ELF-1 (cell line): ENCODE measurements around the gene DHX57.

Experiments
- DNase-seq: peaks from one replicate; pipeline ENCODE4 v3.0.0-alpha.2; 2016; ENCODE audit warnings: low read depth, low spot score

Gene DHX57, protein sequence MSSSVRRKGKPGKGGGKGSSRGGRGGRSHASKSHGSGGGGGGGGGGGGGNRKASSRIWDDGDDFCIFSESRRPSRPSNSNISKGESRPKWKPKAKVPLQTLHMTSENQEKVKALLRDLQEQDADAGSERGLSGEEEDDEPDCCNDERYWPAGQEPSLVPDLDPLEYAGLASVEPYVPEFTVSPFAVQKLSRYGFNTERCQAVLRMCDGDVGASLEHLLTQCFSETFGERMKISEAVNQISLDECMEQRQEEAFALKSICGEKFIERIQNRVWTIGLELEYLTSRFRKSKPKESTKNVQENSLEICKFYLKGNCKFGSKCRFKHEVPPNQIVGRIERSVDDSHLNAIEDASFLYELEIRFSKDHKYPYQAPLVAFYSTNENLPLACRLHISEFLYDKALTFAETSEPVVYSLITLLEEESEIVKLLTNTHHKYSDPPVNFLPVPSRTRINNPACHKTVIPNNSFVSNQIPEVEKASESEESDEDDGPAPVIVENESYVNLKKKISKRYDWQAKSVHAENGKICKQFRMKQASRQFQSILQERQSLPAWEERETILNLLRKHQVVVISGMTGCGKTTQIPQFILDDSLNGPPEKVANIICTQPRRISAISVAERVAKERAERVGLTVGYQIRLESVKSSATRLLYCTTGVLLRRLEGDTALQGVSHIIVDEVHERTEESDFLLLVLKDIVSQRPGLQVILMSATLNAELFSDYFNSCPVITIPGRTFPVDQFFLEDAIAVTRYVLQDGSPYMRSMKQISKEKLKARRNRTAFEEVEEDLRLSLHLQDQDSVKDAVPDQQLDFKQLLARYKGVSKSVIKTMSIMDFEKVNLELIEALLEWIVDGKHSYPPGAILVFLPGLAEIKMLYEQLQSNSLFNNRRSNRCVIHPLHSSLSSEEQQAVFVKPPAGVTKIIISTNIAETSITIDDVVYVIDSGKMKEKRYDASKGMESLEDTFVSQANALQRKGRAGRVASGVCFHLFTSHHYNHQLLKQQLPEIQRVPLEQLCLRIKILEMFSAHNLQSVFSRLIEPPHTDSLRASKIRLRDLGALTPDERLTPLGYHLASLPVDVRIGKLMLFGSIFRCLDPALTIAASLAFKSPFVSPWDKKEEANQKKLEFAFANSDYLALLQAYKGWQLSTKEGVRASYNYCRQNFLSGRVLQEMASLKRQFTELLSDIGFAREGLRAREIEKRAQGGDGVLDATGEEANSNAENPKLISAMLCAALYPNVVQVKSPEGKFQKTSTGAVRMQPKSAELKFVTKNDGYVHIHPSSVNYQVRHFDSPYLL (N-terminal part only)

DNA sequence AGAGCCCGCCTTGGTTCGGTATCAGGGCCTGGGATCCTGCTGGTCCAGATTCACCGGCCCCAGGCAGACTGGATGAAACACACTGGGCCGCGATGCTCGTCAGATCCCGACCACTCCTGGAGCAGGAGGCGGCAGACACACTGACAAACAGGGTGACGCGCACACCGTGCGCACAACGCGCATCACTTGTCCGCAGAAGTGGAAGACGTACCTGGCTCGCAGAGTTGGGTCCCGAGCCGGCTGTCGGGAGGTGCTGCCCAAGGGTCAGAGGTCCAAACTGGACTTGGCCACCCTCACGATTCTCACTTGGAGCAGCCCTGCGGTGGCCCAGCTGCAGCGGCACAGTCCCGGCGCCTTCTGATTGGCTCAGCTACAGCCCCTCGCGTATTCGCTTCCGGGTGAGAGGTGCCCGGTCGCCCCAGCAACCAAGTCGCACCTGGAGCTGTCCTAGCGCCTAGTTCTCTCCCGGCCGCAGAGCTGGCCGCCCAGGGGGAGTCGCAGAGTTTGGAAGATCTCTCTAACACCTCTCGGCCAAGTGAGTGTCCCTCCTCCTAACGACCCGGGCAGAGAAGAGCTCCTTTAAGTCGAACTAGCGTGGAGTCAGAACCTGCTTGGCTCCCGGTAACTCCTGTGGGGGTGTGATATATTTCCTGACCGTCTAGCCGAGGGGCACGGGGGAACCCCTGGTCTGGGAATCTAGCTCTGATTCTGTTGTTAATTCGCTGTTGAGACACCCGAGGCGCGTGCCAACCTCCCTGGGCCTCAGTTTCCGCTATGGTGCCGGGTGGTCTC lies at the start of gene DHX57, which contains the start of gene MORN2:
Gene DHX57, minus strand, starts transcription at position 359 of the 792 bp plus-strand sequence. CDS start 7,529 bp downstream, outside the sequence.
Gene MORN2, plus strand, starts transcription at position 401 of the 792 bp plus-strand sequence.
- DNase-seq: peak; percentile 94

DNA sequence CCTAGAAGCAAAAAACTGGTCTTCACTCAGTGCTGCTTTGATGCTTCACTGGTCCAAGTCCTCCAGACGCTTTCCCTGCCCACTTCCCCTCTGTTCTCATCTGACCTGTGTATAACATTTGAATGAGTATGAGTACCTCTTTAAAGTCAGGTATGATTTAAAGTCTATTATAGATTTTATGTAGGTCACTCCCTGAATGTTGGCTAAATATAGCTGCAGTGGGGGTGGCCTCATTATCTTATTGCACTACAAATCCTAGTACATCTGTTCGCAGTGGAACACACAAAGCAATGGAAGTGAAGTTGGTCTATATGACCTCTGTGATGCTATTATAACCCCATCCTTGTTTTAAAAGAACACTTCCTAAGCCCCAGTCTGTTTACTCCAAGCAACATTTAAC lies 47.2 kb upstream of the DHX57 start:
- no peak for DNase-seq

DNA sequence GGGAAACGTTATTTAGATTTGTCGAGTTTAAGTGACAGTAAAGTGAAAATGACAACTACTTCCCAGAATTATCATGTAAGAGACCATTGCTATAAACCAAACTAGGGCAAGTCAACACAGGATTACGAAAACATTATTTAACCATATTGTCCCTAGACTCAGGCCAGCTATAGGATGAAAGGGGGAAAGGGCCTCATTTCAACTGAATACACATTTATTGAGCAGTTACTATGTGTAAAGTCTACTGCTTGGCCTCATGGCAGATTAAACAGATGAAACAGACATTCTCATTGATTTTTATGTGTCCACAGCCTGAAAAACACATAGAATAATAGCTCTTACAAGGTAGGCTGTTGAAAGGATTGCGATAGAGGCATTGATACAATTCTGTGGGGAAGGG lies 46.7 kb upstream of the DHX57 start:
- no peak for DNase-seq

DNA sequence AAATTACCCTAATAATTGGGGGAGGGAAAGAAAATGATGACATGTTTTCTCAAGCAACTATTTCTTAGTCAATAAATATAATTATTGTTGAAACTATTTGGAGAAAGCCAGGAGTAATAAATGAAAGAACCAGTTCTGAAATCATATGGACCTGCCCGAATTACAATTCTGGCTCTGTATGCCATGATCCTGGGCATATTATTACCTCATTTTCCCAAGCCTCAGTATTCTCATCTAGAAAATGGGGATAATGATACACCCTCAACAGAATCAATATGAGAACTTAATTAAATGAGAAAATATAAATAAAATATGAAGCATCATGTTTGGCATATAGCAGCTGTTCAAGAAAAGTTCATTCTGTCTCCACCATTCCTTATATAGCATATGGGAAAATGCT lies 36.9 kb upstream of the DHX57 start:
- DNase-seq: no peak

DNA sequence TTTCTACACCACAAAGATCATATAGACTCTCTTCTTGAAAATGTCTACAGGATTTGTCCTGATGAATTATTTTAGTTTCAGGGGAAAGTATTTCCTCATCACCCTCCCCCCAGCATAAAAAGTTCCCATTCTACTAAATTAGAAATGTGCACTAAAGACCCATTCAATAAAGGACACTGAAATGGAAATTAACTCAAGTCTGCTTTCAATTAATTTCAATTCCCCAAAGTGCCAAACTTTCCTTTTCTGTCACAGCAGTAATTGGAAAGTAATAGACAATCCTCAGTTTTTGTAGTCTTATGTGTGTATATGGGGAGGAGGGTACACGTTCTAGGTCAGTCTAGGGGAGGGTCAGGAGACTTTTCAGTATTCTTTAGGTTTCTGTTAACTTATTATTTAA lies 35.5 kb upstream of the DHX57 start:
- no peak for DNase-seq

DNA sequence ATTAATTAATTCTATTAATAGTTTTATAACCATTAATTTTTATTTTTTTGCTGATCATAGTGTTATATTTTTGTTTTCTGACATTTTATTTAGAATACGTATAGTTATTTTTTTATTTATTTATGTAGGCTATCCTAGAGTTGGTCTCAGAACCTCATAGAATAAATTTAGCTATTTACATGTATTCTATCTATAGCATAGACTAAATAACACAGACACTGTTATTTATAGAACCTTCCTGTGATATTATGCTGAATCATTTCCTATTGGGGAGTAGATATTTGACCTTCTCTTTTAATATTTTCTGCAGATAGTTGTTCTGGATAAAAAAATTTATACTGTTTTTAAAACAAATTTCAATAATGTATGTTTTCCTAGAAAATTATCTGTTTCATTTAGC lies 34.1 kb upstream of the DHX57 start:
- no peak for DNase-seq

DNA sequence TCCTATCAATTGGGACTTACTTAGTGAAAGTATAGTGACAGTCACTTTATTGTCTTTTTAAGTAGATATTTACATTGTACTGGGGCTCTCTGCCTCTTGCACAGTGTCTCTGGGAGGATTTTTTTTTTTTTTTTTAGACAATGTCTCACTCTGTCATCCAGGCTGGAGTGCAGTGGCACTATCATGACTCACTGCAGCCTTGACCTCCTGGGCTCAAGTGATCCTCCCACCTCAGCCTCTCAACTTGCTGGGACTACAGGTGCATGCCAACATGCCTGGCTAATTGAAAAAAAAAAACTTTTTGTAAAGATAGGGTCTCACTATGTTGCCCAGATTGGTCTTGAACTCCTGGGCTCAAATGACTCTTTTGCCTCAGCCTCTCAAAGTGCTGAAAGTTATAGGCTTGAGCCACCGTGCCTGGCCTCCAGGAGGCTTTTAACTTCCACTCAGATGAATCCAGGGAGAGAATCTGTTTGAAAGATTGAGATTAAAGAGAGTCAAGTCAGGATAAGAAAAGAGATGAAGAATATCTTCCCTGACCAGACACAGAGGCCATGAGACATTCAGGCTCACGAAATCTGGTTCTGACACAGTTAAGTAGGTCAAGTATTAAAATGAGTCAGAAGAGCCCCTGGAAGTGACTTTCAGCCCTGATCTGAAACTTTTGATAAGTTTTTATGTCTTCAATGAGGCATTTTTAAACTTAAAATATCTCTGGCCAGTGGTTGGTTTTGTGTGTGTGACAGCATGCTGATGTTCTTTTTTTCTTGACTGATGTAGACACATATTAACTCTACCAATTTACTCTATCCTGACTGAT lies 32.2 kb upstream of the DHX57 start:
- DNase-seq: no peak

DNA sequence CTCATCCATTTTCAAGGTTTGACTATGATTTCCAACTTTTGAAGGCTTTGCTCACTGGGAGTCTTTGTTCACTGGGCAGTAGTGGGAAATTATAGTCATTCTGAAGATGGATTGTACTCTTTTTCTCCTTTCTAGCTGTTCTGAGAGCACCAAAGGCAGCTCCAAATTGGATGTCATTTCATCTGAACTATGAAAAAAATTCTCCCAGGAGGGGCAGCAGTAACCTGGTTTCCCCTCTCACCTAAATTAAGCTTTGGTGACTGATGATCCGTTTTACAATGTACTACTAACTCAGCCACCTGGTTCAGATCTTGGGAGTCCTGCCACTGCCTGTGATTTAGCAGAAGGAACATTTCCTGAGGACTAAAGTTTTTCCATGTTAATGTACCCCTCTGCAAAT lies 31.5 kb upstream of the DHX57 start:
- DNase-seq: no peak

DNA sequence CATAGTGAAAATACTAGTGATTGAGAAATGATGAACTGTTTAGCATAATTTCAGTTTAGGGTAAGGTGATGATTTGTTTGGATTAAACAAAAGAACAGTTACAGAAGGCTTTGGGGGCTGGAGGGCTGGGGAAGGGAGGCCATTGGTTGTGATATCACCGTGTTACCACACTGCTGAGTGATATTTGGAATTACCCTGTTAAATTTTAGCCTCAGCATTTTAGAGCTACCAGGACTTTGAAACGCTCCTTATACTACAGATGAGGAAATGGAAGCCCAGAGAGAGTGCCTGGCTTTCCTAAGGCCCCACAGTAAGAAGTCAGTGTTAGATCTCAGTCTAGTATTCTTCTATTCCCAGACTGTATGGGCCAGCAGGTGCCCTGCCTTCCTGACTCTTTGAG lies 29.5 kb upstream of the DHX57 start:
- no peak for DNase-seq

DNA sequence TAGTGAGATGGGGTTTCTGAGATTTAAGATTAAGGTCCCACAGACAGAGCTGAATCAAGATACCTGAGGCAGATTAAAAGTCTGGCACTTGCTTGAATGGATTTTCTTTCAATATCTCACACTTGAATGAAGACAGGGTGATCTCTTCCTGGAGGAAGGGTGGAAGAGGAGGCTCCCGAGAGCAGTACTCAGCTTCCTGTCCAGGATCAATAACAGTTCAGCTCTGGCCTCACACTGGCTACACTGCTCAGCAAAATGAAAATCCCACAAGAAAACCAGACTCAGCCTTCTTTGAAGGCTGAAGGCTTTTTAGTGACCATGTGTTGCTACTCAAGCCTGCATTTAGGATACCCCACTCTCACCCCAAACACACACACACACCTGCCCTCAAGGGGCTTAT lies 25.0 kb upstream of the DHX57 start:
- no peak for DNase-seq

DNA sequence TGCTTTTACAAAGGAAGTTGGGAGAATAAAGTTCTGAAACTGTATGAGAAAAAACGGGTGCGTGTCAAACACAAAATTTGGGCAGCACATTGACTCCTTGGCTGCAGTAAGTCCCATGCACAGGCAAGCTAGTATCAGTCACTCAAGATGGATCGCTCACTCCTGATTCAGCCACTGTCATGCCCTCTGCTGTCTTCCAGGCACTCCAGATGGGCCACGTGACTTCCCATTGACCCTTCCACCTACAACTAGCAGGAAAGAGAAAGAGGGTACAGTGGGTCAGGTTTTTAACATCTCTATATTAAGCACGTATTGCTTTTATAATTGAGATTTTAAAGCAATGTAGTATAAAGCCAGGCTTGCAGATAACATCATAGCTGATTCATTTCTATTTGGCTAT lies 22.5 kb upstream of the DHX57 start:
- no peak for DNase-seq

DNA sequence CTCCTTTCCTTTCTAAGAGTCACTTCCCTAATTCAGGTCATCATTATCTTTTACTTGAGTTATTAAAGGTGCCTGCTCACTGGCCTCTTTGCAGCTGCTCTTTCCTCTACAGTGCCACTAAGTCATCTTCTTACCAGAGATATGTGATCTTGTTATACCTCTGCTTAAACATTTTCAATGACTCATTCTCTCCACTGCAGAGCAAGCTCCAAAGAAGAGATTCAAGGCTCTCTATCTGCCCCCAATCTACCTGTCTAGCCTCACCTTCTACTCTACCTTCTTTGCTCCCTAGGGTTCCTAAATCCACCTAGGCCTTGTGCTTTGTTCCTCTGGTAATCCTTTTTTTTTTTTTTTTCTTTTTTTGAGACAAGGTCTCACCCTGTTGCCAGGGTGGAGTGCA lies 17.1 kb upstream of the DHX57 start:
- DNase-seq: no peak

DNA sequence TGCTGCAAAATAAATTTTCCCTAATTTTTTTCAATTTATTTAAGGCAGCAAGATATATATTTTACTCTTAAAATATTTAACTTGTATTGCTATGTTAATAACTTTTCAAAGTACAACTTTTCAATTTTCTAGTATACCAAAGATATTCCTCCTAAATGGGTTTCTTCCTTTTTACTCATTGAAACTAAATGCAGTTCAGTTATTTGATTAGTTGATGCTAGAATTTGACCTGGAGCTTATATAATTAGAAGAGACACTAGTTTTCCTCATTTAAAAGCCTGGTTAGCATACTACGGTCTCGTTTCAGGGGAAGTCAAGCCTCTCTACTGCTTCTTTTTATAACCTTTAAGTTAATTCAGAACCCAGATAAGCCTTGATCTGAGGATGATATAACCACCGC lies 13.8 kb upstream of the DHX57 start, which contains the start of gene ARHGEF33:
Gene ARHGEF33, plus strand, starts transcription at position 301 of the 400 bp plus-strand sequence. CDS start 29,573 bp downstream, outside the sequence.
- no peak for DNase-seq

DNA sequence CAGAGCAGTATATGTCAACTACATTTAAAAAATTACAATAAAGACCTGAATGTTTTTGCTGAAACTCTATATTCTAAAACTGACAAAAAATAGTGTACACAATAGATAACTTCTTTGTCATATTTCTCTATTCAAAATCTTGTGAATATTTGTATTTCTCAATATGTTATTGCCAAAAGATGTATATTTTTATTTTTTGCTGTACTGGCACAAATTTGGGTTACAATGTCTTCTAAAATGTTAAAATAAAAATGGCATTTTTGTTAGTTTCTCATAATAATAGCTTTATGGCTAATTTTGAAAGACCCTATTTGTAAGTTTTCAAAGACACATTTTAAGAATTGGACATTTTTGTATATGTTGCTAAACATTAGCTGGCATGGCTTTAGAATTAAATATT lies 13.3 kb upstream of the DHX57 start:
- DNase-seq: no peak

DNA sequence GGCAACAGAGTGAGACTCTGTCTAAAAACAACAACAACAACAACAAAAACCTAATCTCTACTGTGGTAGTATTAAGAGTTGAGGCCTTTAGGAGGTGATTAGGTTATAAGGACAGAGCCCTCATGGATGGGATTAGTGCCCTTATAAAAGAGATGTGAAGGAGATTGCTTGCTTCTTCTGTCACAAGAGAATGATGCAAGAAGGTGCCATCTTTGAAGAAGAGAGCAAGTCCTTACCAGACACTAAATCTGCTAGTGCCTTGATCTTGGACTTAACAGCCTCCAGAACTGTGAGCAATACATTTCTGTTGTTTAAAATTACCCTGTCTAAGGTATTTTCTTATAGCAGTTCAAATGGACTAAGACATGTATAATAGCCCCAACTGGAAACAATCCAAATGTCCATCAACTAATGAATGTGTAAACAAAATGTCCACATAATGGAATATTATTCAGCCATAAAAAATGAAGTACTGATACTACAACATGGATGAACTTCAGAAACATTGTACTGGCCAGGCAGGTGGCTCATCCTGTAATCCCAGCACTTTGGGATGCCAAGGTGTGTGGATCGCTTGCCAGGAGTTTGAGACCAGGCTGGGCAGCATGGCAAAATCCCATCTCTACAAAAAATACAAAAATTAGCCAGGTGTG lies 12.3 kb upstream of the DHX57 start:
- no peak for DNase-seq

DNA sequence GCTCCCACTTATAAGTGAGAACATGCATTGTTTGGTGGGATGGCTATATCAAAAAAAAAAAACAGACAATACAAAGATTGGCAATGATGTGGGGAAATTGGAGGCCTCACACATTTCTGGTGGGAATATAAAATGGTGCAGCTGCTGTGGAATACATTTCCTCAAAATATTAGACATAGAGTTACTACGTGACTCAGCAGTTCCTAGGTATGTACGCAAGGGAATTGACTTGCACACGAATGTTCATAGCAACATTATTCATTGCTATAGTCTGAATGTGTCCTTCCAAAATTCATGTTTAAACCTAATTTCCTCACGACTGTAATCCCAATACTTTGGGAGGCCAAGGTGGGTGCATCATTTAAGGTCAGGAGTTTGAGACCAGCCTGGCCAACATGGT lies 11.6 kb upstream of the DHX57 start:
- no peak for DNase-seq

DNA sequence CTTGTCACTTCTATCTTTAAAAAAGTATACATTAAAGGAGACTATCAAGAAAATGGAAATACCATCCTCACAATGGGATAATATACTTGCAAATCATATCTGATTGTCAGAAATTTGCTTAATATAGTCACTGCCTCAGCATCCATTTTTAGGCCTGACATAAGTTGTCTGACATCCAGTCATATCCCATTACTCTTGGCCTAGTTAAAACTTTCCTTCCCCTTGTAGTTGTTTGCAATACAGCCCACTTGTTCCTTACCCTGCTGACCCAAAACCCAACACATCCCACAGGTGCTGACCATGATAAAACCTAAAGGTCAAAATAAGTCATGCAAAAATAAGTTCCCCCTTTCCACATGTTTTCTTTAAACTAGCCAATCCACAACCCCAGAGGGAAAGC lies 10.3 kb upstream of the DHX57 start:
- no peak for DNase-seq

DNA sequence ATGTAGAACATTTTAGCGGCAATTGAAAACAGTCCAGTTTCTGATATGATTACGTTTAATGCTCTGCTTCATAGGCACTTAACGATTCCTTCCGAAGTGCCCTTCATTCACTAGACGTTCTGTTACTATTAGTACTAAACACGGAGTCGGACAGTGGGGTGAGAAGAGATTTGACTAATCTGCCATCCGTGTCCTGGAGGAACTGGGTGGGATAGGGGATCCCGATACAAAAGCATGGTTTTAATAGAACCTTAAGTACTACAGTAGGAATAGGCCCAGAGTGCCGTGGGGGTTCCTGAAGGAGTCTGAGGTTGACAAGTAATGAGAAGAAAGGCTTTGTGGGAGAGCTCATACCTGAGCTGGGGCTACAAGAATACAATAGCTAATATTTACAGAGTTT lies 673 bp upstream of the DHX57 start:
- DNase-seq: no peak

DNA sequence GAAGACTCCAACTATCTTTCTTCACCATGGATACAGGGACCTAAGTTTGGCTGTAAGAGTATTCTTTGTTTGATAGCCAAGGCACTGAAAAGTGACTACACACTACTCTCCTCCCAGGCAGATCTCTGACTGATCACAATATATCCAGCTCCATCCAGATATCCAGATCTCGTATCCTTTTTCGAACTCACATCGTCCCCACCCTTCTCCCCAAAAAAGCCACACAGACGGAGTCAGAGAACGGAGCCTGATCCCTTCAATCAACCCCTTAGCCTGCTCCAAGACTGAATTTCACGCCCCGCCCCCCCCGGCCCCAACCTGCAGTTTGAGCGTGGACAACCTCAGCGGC lies 533 bp downstream of the DHX57 start:
- DNase-seq: no peak

DNA sequence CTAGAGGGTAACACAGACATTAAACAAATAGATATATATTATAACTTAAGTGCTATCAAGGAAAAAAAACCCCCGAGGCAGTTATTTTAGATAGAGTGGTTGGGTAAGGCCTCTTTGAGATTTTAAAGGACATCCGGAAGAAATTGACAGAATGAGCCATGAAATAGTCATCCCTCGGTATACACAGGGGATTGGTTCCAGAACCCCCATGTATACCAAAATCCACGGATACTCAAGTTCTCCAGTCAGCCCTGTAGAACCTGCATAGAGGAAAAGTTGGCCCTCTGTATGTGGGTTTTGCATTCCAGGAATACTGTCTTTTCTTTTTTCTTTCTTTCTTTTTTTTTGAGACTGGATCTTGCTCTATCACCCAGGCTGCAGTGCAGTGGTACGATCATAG lies 2.0 kb downstream of the DHX57 start:
- DNase-seq: no peak
